OCI-LY3 (cell line): Measurements from ENCODE around the gene GJD4.

ENCODE experiments used
- CTCF ChIP-seq: fragments of 200-600, 300-600 bp; sonication (generic); IDR thresholded peaks from 2 replicates; pipeline ENCODE4 v1.5.1; 2014; ENCODE audit warnings: antibody characterized with exemption, low read length, low read depth
- EZH2phosphoT487 ChIP-seq: fragments of 200-600 bp; shearing (Covaris generic); IDR thresholded peaks from 2 replicates; pipeline ENCODE4 v1.6.1; 2018; ENCODE audit warnings: antibody characterized with exemption, mixed run types, low read depth

GRCh38 chr10:35640474-35640873 lies 35.3 kb downstream of the GJD4 start:
- TF ChIP-seq CTCF (no peak), EZH2phosphoT487 (no peak)
